ENCODE measurements around the gene SLC35F3.

GRCh38 chr1:234279021-234279420, 374.5 kb downstream of the SLC35F3 start:
- TF ChIP-seq CTCF (IDR thresholded peaks at IDR 0.05; ENCODE audit: insufficient read depth, low read depth, low read length) (no peak), EZH2 (IDR thresholded peaks at IDR 0.05; ENCODE audit: insufficient read depth, low read length) (no peak)

Data from astrocyte (in vitro differentiated cells and primary cell).